ENCODE data around the gene TP53BP2. TPM values are rescaled to one million over a fixed set of nuclear protein-coding genes. Genes with fewer than 3 reads are reported as not detected.

The TP53BP2 gene
- total and polyA plus RNA-seq, 4 donors = 3.9 to 26.8 (median 13.0) TPM

DNA sequence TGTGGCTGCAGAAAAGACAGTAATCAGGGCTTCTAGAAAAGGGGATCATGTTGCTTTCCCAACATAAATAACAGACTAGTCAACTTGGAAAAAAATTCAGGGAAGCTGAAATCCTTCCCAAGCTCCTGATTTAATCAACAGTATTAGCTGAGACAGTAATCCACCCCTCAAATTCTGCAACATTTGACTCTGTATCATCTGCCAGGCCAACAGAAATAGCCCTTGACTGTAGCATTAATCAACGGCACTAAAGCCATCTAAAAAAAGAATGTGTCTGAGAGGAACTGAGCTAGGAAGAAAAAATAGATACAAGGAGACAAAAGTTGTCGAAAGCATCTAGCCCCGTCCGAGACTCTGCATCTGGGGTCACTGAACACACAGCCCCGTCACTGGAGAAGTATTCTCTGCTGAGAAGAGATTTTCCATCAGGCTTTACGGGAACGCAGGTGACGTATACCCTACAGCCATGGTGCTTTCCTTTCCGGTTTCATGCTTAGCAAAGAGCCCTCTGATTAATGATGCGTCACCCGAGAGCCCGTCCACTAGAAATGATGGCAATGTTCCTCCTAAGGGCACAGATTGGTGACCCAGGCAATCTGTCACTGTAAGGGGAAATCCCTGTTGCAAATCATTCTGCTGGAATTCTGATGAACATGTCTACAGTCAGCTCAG is 42.1 kb upstream of the TP53BP2 start:
- Histone ChIP-seq H3K9ac (ENCODE audit: low read depth in 1 of 2, low read length in 2 of 2) (no peak overlapping the region), H3K27ac (ENCODE audit: low read depth in 1 of 2, low read length in 2 of 2) (peak overlapping the region; percentile 56 to 89), H3K4me3 (ENCODE audit: low read depth in 1 of 3, low read length in 3 of 3) (no peak overlapping the region), H3K36me3 (ENCODE audit: control insufficient read depth in 4 of 4, insufficient read depth in 3 of 4, low read depth in 1 of 4, low read length in 3 of 4) (no peaks in the 10 kb centered on the region), H3K27me3 (ENCODE audit: control insufficient read depth in 4 of 4, insufficient read depth in 4 of 4, low read length in 3 of 4) (no peaks in the 10 kb centered on the region), H3K9me3 (ENCODE audit: control insufficient read depth in 4 of 4, low read length in 3 of 4) (no peaks in the 10 kb centered on the region), H3K4me1 (ENCODE audit: control insufficient read depth in 4 of 4, insufficient read depth in 4 of 4, low read length in 3 of 4) (peaks cover 6 to 40% (median 14%) of the 10 kb centered on the region in 4 donors)
- 65% methylated on average over 12 of the region's 12 CpGs for WGBS
- TF ChIP-seq HNF4G (IDR thresholded peaks at IDR 0.05) (no peak), EGR1 (IDR thresholded peaks at IDR 0.05; ENCODE audit: low read depth in 2 of 2) (no peak), YY1 (IDR thresholded peaks at IDR 0.05) (no peak), FOXA1 (IDR thresholded peaks at IDR 0.05) (no peak), HNF4A (conservative IDR thresholded peaks at IDR 0.05) (no peak), FOXA2 (IDR thresholded peaks at IDR 0.05) (no peak), SP1 (IDR thresholded peaks at IDR 0.05) (no peak), RXRA (IDR thresholded peaks at IDR 0.05) (no peak), MAX (IDR thresholded peaks at IDR 0.05) (no peak), CTCF (IDR thresholded peaks at IDR 0.05; ENCODE audit: low read depth, low read length, missing input control) (no peak), RAD21 (IDR thresholded peaks at IDR 0.05) (no peak), GABPA (IDR thresholded peaks at IDR 0.05 in 1 of 2, conservative IDR thresholded peaks at IDR 0.05 in 1 of 2) (no peak), NR2F2 (IDR thresholded peaks at IDR 0.05) (no peak), TAF1 (conservative IDR thresholded peaks at IDR 0.05) (no peak), JUND (IDR thresholded peaks at IDR 0.05) (no peak)
- TF ChIP-seq, protein P1, sequence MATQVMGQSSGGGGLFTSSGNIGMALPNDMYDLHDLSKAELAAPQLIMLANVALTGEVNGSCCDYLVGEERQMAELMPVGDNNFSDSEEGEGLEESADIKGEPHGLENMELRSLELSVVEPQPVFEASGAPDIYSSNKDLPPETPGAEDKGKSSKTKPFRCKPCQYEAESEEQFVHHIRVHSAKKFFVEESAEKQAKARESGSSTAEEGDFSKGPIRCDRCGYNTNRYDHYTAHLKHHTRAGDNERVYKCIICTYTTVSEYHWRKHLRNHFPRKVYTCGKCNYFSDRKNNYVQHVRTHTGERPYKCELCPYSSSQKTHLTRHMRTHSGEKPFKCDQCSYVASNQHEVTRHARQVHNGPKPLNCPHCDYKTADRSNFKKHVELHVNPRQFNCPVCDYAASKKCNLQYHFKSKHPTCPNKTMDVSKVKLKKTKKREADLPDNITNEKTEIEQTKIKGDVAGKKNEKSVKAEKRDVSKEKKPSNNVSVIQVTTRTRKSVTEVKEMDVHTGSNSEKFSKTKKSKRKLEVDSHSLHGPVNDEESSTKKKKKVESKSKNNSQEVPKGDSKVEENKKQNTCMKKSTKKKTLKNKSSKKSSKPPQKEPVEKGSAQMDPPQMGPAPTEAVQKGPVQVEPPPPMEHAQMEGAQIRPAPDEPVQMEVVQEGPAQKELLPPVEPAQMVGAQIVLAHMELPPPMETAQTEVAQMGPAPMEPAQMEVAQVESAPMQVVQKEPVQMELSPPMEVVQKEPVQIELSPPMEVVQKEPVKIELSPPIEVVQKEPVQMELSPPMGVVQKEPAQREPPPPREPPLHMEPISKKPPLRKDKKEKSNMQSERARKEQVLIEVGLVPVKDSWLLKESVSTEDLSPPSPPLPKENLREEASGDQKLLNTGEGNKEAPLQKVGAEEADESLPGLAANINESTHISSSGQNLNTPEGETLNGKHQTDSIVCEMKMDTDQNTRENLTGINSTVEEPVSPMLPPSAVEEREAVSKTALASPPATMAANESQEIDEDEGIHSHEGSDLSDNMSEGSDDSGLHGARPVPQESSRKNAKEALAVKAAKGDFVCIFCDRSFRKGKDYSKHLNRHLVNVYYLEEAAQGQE (IDR thresholded peaks at IDR 0.05) = no peak
- TF ChIP-seq, protein P2, sequence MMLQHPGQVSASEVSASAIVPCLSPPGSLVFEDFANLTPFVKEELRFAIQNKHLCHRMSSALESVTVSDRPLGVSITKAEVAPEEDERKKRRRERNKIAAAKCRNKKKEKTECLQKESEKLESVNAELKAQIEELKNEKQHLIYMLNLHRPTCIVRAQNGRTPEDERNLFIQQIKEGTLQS (IDR thresholded peaks at IDR 0.05) = no peak
- DNase-seq (ENCODE audit: low spot score) = no peak

- DNase-seq (ENCODE audit: low spot score) = peak; percentile 40
- peak overlapping the region; percentile 82 to 89 for H3K27ac ChIP-seq (ENCODE audit: low read depth in 1 of 2, low read length in 2 of 2)
- H3K9ac ChIP-seq (ENCODE audit: low read depth in 1 of 2, low read length in 2 of 2) = peak overlapping the region in 1 of 2 donors; percentile 21
- no peak overlapping the region for H3K4me3 ChIP-seq (ENCODE audit: low read depth in 1 of 3, low read length in 3 of 3)
- no peaks in the 10 kb centered on the region for H3K27me3 ChIP-seq (ENCODE audit: control insufficient read depth in 4 of 4, insufficient read depth in 4 of 4, low read length in 3 of 4)
- no peaks in the 10 kb centered on the region for H3K9me3 ChIP-seq (ENCODE audit: control insufficient read depth in 4 of 4, low read length in 3 of 4)
- 24% methylated on average over 4 of the region's 4 CpGs for WGBS
- H3K4me1 ChIP-seq (ENCODE audit: control insufficient read depth in 4 of 4, insufficient read depth in 4 of 4, low read length in 3 of 4) = peaks cover 6 to 40% (median 14%) of the 10 kb centered on the region in 4 donors
- H3K36me3 ChIP-seq (ENCODE audit: control insufficient read depth in 4 of 4, insufficient read depth in 3 of 4, low read depth in 1 of 4, low read length in 3 of 4) = no peaks in the 10 kb centered on the region
- TF ChIP-seq YY1 (IDR thresholded peaks at IDR 0.05) = peak; percentile 87
- TF ChIP-seq NR2F2 (IDR thresholded peaks at IDR 0.05) = peak; percentile 88
- peak; percentile 66 for TF ChIP-seq HNF4G (IDR thresholded peaks at IDR 0.05)
- TF ChIP-seq RAD21 (IDR thresholded peaks at IDR 0.05) = peak; percentile 50 to 53
- TF ChIP-seq HNF4A (conservative IDR thresholded peaks at IDR 0.05) = peak; percentile 84 to 90
- TF ChIP-seq JUND (IDR thresholded peaks at IDR 0.05) = peak; percentile 100
- peak; percentile 96 for TF ChIP-seq SP1 (IDR thresholded peaks at IDR 0.05)
- TF ChIP-seq RXRA (IDR thresholded peaks at IDR 0.05) = peak; percentile 99 to 100
- peak in 1 of 2 donors; percentile 54 for TF ChIP-seq GABPA (IDR thresholded peaks at IDR 0.05 in 1 of 2, conservative IDR thresholded peaks at IDR 0.05 in 1 of 2)
- TF ChIP-seq FOXA2 (IDR thresholded peaks at IDR 0.05) = peak; percentile 99
- TF ChIP-seq, protein P2 (IDR thresholded peaks at IDR 0.05) = peak; percentile 99
- peak in 1 of 2 donors; percentile 66 for TF ChIP-seq EGR1 (IDR thresholded peaks at IDR 0.05; ENCODE audit: low read depth in 2 of 2)
- TF ChIP-seq, protein P1 (IDR thresholded peaks at IDR 0.05) = peak; percentile 80
- peak; percentile 99 for TF ChIP-seq FOXA1 (IDR thresholded peaks at IDR 0.05)
- peak; percentile 83 for TF ChIP-seq TAF1 (conservative IDR thresholded peaks at IDR 0.05)
- peak; percentile 86 for TF ChIP-seq MAX (IDR thresholded peaks at IDR 0.05)
Observed at GRCh38 chr1:223886516-223886921, 40.8 kb upstream of the TP53BP2 start.

All from liver (tissue), 9 donors.